HG02852 (cell line): Measurements from ENCODE around the gene NYAP1.
"Not testable (repeated sequence)": the region's sequence is repeated elsewhere in the genome, so short reads cannot be mapped to it uniquely, and the experiment has no call there.

Experiments used
- ATAC-seq: cut with Tn5 transposase; IDR thresholded peaks from one replicate; pipeline ENCODE4 v1.9.1; 2021; ENCODE audit warnings: mild to moderate bottlenecking, moderate library complexity; ENCODE audit not compliant: unreplicated experiment

Gene NYAP1

DNA sequence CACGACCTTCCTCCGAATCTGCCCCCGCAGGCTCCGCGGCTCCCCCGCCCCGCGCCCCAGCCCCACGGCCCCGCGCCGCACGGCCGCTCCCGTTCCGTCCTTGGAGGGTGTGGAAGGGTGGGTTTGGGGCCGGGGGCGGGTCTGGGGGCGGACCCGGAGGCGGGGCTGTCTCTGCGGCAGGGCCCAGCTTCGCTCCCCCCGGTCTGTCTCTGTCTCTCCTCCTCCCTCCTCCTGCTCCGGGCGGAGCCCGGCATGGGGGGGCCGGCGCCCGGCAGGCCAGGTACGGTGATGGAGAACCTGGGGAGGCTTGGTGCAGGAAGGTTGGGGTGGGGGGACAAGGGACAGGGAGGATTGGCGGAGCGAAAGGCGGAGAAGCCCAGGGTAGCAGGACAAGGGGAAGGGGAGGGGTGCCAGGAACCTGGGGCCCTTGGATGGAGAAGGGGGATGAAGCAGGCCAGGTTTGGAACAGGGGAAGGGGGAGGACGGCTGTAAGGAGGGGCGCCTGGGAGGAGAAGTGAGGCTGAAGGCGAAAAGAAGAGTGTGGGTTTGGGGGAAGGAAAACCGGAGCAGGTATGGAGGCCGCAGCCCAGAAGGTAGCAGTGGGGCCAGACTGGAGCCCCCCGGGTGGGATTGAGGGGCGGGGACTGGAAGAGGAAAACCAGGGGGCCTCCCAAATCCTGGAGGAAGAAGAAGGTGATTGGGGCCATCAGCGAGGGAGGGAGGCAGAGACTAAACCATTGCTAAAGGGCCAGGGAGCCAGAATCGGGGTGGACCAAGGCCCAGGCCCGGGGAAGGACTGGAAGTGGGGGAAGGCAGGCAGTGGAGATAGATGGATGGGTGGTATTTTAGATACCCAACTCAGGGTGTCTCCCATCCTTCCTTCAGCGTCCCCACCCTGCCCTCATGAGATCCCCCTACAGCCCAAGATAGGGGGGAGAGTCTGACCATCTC, at the start of gene NYAP1:
Gene NYAP1, plus strand, starts transcription at position 206 of the 951 bp plus-strand sequence. CDS start 1,385 bp downstream, outside the sequence.
- ATAC-seq: peak; percentile 23

DNA sequence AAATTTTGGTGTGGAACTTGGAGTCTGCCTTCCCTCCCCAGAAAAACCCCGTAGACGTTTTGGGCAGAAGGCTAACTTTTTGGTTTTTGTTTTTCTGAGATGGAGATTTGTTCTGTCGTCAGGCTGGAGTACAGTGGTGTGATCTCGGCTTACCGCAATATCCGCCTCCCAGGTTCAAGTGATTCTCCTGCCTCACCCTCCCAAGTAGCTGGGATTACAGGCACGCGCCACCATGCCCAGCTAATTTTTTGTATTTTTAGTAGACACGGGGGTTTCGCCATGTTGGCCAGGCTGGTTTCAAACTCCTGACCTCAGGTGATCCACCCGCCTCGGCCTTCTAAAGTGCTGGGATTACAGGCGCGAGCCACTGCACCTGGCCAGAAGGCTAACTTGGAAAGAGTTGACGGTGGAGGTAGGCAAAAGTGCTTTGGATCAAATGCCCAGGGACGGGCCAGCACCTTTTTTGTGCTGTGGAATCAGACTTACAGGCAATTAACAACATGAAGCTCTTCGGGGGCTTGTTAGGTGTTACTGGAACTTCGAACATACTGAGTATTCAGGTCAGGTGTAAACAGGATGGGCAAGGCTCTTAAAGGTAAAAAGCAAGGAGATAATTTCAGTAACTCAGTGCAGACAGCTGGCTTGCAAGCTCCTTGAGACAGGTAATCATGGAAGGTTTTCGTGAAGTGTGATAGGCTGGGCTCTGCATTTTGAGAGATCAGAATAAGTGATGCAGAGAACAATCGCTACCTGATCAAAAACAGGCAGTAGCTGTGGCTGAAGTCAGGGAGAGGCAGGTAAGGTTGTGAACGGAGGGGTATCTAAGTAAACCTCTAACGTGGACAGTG, 49.2 kb upstream of the NYAP1 start:
- no peak for ATAC-seq

DNA sequence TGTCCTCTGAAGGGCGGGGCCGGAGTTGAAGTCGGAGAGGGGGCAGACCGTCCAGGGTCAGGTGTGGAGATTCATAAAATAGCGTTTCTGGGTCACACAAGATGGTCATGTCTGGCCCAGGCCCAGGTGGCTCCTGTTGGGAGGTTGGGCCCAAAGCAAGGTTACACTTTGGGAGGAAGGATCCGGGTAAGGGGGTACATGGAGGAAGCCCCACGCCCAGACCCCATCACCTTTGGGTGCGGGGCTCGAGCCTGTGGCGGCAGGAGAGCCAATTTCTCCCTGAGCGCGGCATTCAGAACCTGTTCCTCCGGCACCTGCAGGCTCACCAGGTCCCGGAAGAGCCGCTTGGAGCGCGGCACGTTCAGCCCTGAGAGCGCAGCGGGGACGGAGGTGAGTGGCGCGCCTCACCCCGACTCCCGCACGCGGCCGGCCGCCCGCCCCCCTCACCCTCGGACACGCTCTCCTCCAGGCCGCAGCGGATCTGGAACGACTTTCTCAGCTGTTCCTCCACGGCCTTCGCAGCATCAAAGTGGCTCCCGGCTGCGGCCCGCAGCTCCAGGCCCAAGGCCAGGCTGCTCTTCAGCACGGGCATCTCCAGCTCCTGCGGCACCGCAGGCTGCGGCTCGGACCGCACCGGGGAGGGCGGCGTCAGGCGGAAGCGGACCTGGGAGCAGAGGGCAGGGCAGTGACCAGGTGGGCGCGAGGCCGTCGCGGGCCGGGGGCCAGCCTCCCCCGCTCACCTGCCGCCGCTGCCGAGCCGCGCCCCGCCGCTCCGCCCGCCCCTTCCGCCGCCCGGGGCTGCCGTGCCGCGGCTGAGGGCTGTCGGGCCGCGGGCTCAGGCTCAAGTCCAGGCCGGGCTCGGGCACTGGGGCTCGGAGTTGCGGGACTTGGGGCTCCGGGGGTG, 48.1 kb upstream of the NYAP1 start:
- peak; percentile 33 for ATAC-seq

DNA sequence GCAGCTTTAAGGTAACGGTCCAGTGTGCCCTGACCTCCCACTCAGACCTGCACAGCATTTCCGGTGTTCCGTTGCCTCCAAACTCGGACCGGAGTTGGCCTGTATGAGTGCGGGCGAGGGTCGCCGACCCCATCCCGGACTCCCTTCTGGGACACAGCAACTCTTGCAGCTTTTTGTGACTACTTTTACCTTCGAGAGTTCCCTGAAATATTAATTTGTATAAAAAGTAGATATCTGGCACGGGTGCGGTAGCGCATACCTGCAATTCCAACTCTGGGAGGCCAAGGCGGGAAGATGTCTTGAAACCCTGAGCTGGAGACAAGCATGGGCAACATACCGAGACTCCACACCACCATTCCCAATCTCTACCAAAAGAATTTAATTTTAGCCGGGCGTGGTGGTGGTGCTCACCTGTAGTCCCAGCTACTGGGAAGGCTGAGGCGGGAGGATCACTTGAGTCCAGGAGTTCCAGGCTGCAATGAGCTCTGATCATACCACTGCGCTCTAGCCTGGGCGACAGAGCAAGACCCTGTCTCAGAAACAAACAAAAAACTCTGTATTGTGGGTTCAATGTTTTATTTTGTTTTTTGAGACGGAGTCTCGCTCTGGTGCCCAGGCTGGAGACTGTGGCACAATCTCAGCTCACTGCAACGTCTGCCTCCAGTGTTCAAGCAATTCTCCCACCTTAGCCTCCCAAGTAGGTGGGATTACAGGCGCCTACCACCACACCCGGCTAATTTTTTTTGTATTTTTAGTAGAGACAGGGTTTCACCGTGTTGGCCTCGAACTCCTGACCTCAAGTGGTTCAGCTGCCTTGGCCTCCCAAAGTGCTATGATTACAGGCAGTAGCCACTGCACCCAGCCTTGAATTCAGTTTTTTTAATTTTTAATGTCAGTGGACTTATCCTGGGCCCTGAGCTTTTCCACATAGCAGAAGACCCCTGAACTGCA, 46.3 kb upstream of the NYAP1 start:
- no peak for ATAC-seq

DNA sequence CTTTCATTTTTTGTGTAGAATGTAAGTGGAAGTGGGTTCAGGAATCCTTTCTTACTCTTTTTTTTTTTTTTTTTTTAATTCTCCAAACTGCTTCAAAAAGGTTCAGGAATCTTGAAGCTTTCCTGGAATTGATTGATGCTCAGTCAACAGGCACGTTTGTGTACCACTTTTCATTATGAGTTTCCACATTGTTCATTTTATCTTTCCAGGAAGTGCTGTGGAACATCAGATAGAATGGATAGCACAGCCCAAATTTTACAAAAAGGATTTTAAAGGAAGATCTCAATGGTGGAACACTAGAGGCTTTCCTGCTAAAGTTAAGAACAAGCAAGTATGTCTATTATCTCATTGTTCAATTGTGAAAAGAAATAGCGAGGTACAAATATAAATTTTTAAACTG, 45.6 kb upstream of the NYAP1 start:
- ATAC-seq: no peak

DNA sequence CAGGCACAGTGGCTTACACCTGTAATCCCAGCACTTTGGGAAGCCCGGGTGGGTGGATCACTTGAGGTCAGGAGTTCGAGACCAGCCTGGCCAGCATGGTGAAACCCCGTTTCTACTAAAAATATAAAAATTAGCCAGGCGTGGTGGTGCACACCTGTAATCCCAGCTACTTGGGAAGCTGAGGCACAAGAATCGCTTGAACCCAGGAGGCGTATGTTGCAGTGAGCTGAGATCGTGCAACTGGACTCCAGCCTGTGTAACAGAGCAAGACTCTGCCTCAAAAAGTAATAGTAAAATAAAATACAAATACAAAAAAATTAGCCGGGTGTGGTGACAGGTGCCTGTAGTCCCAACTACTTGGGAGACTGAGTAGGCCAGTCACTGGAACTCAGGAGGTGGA, 45.0 kb upstream of the NYAP1 start:
- ATAC-seq: not testable (repeated sequence)

DNA sequence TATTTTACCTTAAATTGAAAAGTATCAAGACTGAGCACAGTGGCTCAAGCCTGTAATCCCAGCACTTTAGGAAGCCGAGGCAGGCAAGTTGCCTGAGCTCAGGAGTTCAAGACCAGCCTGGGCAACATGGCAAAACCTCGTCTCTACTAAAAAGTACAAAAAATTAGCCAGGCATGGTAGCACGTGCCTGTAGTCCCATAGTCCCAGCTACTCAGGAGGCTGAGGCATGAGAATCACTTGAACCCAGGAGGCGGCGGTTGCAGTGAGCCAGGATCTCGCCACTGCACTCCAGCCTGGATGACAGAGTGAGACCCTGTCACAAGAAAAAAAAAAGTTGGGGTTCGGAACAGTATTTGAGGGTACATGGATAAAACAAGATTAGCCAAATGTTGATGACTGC, 44.5 kb upstream of the NYAP1 start:
- not testable (repeated sequence) for ATAC-seq

DNA sequence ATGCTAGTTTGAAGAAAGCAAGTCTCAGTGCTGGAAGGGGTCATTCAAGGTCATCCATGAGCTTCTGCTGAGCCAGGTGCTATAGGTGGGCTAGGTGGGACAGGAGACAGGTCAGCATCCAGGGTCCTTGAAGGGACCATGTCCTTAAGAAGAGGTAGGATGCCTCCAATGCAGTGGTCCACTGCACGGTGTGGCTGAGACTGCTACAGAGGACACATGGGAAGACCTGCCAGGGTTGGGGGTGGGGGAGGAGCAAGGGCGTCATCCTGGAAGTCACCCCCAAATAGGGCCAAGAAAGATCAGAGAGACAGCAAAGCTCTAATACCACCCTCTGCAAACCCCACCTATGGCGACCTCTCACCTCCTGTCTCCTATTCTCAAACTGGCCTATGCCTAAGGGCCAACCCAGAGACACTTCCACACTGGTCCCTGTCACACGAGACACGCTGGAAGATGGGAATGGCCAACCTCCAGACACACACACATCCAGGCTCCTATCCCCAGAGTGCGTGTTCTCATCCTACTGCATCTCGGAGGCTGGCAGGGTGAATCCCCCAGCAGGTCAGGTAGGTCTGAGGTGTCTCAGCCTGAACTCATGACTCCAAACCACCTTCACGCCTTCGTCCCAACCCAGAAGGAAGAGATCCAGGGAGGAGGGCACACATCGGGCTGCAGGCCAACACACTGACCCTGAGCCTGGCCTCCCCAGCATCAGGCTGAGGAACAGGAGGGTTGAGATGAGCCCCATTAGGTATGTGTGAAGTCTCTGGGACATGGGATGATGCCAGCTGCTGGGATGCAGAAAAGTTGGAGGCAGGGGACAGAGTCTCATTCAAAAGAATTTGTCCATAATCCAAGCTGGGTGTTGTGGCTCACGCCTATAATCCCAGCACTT, 41.8 kb upstream of the NYAP1 start:
- ATAC-seq: no peak

DNA sequence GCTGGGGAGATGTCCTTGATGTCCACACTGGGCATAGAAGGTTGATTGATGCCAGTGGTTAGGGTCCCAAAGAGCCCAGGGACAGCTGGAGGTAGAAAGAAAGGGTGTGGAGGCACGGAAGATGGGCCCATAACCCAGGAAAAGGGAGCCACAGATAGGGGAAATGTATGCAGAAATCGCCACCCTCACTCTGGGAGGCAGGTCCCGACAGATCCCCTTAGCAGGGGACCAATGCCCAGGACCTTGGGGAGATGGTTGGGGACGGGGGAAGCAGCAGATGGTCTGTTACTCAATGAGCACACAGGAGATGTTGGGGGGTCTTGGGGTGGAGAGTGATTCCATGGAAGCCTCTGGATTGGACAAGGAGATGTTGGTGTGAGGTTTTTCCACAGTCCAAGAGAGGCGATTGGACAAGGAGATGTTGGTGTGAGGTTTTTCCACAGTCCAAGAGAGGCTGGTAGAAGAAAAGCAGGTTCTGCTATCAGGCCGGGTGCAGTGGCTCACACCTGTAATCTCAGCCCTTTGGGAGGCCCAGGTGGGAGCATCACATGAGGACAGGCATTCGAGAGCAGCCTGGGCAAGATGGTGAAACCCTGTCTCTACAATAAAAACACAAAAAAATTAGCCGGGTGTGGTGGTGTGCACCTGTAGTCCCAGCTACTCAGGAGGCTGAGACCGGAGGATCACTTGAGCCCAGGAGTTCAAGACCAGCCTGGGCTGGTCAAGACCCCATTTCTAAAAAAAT, 40.5 kb upstream of the NYAP1 start:
- no peak for ATAC-seq

DNA sequence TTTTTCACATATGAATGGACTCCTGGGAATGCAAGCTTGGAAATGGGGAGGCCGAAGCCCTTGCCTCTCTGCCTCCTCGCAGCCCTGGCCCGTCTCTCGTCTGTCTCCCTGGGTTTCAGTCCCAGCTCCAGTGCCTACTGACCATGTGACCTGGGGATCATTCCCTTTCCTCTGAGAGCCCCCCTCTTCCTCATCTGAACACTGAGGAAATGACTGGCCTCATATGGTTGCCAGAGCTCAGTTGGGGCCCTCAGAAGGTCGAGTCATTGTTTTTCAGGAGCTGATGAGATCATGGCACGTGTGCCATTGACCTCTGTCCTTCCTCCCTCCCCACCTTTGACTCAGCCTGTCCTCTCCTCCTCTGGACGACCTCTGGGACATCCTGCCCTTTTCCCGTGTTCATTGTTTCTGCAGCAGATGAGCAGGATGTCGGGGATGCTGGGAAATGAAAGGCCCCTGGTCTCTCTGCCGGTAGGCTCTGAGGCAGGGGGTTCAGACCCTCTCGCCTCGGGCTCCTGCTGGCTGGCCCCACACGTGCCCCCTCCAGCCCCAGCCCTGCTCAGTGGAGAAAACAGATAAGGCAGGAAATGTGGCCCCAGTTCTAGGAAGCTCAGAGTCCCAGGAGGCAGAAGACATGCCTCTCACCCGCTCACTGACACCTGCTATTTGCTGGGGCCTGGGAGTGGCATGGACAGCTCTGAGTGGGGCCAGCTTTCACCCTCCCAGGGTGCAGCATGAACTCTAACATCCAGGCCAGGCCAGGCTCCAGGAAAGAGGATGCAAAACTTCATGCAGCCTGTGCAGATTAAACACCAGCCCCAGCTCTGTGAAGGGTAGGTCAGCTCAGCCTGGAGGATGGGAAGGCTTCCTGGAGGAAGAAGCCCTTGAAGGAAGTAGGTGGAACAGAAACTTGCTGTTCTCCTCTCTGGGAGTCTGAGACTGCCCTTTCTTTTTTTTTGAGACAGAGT, 39.1 kb upstream of the NYAP1 start:
- ATAC-seq: no peak

DNA sequence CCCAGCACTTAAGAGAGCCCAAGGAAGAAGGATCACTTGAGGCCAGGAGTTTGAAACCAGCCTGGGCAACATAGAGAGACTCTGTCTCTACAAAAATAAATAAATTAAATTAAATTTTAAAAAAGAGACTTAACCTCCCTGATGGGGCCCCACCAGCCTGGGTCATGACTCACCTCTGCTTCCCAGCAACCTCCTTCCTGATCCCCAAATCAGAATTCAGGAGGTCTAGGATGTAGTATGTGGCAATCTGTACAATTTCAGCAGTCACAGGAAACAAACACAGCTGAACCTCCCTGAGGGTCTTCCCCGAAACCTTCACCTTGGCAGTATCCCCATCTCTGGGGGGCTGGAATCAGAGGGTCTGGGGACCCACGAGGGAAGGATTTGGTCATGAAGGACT, 37.7 kb upstream of the NYAP1 start:
- no peak for ATAC-seq

DNA sequence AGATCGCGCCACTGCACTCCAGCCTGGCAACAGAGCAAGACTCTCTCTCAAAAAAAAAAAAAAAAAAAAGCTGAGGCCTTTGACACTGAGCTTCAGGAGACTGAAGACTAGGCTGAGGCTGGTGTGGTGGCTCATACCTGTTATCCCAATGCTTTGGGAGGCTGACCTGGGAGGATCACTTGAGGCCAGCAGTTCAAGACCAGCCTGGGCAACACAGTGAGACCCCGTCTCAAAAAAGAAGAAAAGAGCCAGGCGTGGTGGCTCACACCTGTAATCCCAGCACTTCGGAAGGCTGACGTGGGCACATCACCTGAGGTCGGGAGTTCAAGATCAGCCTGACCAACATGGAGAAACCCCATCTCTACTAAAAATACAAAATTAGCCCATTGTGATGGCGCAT, 36.4 kb upstream of the NYAP1 start:
- not testable (repeated sequence) for ATAC-seq

DNA sequence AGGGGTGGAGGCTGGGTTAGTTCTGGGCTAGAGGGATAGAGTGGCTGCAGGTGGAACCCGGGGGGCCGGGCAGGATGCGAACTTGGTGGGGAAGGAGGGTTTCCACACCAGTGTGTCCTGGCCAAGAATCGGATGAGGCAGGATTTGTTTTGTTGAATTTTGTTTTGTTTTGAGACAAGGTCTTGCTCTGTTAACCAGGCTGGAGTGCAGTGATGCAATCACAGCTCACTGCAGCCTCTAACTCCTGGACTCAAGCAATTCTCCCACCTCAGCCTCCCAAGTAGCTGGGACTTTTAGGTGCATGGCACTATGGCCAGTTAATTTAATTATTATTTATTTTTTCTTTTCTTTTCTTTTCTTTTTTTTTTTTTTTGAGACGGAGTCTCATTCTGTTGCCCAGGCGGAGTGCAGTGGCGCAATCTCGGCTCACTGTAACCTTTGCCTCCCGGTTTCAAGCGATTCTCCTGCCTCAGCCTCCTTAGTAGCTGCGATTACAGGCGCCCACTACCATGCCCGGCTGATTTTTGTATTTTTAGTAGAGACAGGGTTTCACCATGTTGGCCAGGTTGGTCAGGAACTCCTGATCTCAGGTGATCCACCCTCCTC, 34.4 kb upstream of the NYAP1 start:
- ATAC-seq: no peak

DNA sequence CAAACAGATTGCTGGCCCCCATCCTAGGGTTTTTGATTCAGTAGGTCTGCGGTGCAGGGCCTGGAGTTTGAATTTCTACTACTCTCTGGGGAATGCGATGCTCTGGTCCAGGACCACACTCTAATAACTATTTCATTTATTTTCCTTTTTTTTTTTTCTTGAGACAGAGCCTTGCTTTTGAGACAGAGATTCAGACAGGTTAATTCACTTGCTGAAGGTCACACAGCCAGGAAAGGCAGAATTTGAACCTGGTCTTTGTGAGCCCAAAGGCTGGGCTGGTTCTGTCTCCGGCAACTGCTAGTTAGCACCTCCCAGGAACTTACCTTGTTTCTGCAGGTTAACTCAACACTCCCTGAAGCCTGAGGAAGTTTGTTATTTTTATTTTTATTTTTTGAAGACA, 31.2 kb upstream of the NYAP1 start:
- ATAC-seq: no peak

DNA sequence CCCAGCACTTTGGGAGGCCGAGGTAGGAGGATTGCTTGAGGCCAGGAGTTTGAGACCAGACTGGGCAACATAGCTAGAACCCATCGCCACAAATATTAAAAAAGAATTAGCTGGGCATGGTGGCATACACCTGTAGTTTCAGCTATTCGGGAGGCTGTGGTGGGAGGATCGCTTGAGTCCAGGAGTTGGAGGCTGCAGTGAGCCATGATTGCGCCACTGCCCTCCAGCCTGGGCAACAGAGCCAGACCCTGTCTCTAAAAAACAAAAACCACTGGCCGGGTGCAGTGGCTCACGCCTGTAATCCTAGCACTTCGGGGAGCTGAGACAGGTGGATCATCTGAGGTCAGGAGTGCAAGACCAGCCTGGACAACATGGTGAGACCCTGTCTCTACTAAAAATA, 29.9 kb upstream of the NYAP1 start:
- ATAC-seq: not testable (repeated sequence)

DNA sequence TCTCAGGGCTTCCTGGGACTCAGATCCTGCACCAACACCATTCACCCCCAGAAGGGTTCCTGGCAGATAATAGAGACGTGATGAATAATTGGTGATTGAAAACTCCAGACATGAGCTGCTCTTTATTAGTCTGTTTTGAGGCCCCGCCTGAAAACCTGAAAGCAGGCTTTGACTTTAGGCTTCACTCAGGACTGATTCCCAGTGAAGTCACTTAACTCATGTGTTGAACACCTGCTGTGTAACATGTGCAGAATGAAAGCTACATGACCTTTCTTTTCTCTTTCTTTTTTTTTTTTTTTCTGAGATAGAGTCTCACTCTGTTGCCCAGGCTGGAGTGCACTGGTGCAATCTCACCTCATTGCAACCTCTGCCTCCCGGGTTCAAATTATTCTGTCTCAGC, 28.5 kb upstream of the NYAP1 start:
- ATAC-seq: no peak
